Muscle layer of duodenum (tissue), 2 donors: ENCODE measurements around the gene PRRT2.
"Not testable (repeated sequence)": the region's sequence is repeated elsewhere in the genome, so short reads cannot be mapped to it uniquely, and the experiment has no call there.

Experiments
- H3K27ac ChIP-seq: one replicate; pipeline ENCODE4 v1.7.0; 2013; ENCODE audit warnings: mild to moderate bottlenecking, low read length
- H3K27me3 ChIP-seq: one replicate; pipeline ENCODE4 v1.7.0; 2013; ENCODE audit warnings: low read depth, mild to moderate bottlenecking, control low read depth, low read length
- H3K36me3 ChIP-seq, 2 donors: one replicate each; pipeline ENCODE4 v1.7.0; 2013; ENCODE audit warnings: low read length in 2 of 2, control low read depth in 1 of 2, mild to moderate bottlenecking in 1 of 2; ENCODE audit not compliant: insufficient read depth in 2 of 2, control insufficient read depth in 1 of 2
- H3K4me1 ChIP-seq, 2 donors: one replicate each; pipeline ENCODE4 v1.7.0; 2013; ENCODE audit warnings: low read length in 2 of 2, mild to moderate bottlenecking in 2 of 2, control low read depth in 1 of 2, moderate library complexity in 1 of 2; ENCODE audit not compliant: insufficient read depth in 2 of 2, control insufficient read depth in 1 of 2
- H3K4me3 ChIP-seq, 2 donors: one replicate each; pipeline ENCODE4 v1.7.0; 2013; ENCODE audit warnings: low read length in 2 of 2, low read depth in 1 of 2, mild to moderate bottlenecking in 1 of 2
- H3K9me3 ChIP-seq, 2 donors: one replicate each; pipeline ENCODE4 v1.7.0; 2013; ENCODE audit warnings: low read length in 2 of 2, control low read depth in 1 of 2, mild to moderate bottlenecking in 1 of 2; ENCODE audit not compliant: control insufficient read depth in 1 of 2
- donor health status: healthy.

PRRT2 gene

GRCh38 chr16:29791845-29792807 lies 19.9 kb upstream of the PRRT2 start:
- Histone ChIP-seq H3K36me3 (peaks cover 3 to 4% of the 10 kb centered on the region in 2 donors), H3K9me3 (no peaks in the 10 kb centered on the region), H3K4me1 (peaks cover 5 to 18% of the 10 kb centered on the region in 2 donors), H3K27ac (no peak overlapping the region), H3K27me3 (no peaks in the 10 kb centered on the region), H3K4me3 (peak overlapping the region; percentile 86 to 91)

DNA sequence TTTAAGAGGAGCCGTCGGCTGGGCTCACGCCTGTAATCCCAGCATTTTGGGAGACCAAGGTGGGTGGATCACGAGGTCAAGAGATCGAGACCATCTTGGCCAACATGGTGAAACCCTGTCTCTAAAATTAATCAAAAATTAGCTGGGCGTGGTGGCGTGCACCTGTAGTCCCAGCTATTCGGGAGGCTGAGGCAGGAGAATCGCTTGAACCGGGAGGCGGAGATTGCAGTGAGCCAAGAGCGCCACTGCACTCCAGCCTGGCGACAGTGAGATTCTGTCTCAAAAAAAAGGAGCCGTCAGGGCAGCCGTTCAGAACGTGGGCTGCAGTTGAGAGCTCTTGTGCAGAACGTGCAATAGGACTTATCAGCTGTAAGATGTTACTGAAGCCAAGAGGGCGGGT lies 18.8 kb upstream of the PRRT2 start:
- H3K36me3 ChIP-seq: peaks cover 4 to 15% of the 10 kb centered on the region in 2 donors
- H3K4me1 ChIP-seq: peaks cover 5 to 18% of the 10 kb centered on the region in 2 donors
- not testable (repeated sequence) for H3K9me3 ChIP-seq, H3K27me3 ChIP-seq, H3K27ac ChIP-seq, H3K4me3 ChIP-seq

GRCh38 chr16:29794231-29794710 lies 17.7 kb upstream of the PRRT2 start:
- H3K4me1 ChIP-seq: peaks cover 5 to 18% of the 10 kb centered on the region in 2 donors
- H3K4me3 ChIP-seq: no peak overlapping the region
- no peaks in the 10 kb centered on the region for H3K9me3 ChIP-seq
- peaks cover 12 to 26% of the 10 kb centered on the region in 2 donors for H3K36me3 ChIP-seq
- no peak overlapping the region for H3K27ac ChIP-seq
- no peaks in the 10 kb centered on the region for H3K27me3 ChIP-seq

DNA sequence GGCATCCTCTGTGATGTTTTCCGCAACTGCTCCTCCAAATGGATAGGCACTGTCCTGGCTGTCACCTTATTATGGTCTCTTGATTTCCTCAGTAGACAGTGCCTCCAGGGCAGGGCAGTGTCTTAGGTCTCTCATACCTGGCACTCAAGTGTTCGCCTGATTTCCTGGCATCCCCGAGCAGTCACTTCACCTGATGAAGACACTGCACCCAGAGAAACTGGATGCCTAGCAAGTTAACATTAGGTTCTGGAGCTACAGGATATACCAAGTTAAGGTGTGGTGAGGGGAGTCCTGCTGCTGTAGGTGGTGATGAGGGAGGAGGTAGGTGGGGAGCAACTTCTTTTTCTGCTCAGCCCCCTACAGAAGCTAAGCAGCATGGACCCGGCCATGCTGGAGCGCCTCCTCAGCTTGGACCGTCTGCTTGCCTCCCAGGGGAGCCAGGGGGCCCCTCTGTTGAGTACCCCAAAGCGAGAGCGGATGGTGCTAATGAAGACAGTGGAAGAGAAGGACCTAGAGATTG lies 9.5 kb upstream of the PRRT2 start:
- no peaks in the 10 kb centered on the region for H3K9me3 ChIP-seq
- H3K27me3 ChIP-seq: no peaks in the 10 kb centered on the region
- H3K4me3 ChIP-seq: no peak overlapping the region
- peaks cover 15 to 36% of the 10 kb centered on the region in 2 donors for H3K36me3 ChIP-seq
- H3K4me1 ChIP-seq: peaks cover 9 to 12% of the 10 kb centered on the region in 2 donors
- no peak overlapping the region for H3K27ac ChIP-seq

GRCh38 chr16:29804020-29804419 lies 8.0 kb upstream of the PRRT2 start:
- H3K36me3 ChIP-seq: peaks cover 15 to 22% of the 10 kb centered on the region in 2 donors
- H3K27ac ChIP-seq: peak overlapping the region; percentile 93
- peak overlapping the region; percentile 79 to 90 for H3K4me3 ChIP-seq
- H3K9me3 ChIP-seq: no peaks in the 10 kb centered on the region
- H3K4me1 ChIP-seq: peaks cover 19 to 26% of the 10 kb centered on the region in 2 donors
- H3K27me3 ChIP-seq: no peaks in the 10 kb centered on the region

DNA sequence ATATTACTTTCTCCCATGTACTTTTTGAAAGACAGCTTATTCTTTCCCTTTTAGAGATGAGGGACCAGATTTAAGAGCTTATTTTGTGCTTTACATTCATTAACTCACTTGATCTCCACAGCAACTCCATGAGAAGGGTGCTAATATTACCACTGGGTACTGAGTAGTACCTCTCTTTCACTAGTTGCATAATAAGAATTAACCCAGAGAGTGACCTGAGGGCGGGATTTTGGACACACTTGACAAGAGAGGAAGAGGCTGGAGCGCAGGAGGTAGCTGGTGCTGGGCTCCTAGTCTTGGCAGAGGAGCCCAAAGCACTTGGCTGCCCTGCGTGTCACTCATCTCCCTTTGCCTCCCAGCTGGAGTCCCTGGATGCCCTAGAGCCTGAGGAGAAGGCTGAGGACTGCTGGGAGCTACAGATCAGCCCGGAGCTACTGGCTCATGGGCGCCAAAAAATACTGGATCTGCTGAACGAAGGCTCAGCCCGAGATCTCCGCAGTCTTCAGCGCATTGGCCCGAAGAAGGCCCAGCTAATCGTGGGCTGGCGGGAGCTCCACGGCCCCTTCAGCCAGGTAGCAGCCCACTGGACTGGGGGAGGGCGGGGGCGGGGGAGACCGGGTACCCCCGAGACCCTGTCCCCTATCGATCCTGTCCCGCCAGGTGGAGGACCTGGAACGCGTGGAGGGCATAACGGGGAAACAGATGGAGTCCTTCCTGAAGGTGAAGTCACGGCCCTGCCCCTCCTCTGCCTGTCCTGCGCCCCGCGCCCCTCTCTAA lies 7.3 kb upstream of the PRRT2 start:
- Histone ChIP-seq H3K4me1 (peaks cover 23 to 32% of the 10 kb centered on the region in 2 donors), H3K4me3 (peak overlapping the region; percentile 79 to 90), H3K9me3 (no peaks in the 10 kb centered on the region), H3K36me3 (peaks cover 12 to 22% of the 10 kb centered on the region in 2 donors), H3K27me3 (no peaks in the 10 kb centered on the region), H3K27ac (peak overlapping the region; percentile 93)

GRCh38 chr16:29805232-29806098 lies 6.5 kb upstream of the PRRT2 start:
- peaks cover 25 to 40% of the 10 kb centered on the region in 2 donors for H3K4me1 ChIP-seq
- no peaks in the 10 kb centered on the region for H3K27me3 ChIP-seq
- H3K4me3 ChIP-seq: peak overlapping the region; percentile 79 to 90
- peak overlapping the region; percentile 93 for H3K27ac ChIP-seq
- no peaks in the 10 kb centered on the region for H3K9me3 ChIP-seq
- peaks cover 12 to 22% of the 10 kb centered on the region in 2 donors for H3K36me3 ChIP-seq

GRCh38 chr16:29806099-29806579 lies 5.9 kb upstream of the PRRT2 start, which contains the start of gene MAZ:
TSS of gene MAZ (plus strand) at chr16:29806529. CDS start at chr16:29806702, 173 bp downstream.
- Histone ChIP-seq H3K9me3 (no peaks in the 10 kb centered on the region), H3K27me3 (no peaks in the 10 kb centered on the region), H3K36me3 (peaks cover 10 to 21% of the 10 kb centered on the region in 2 donors), H3K27ac (peak within 1 kb of the TSS; percentile 93), H3K4me3 (peak within 1 kb of the TSS; percentile 80 to 90), H3K4me1 (peaks cover 31 to 47% of the 10 kb centered on the region in 2 donors)

- H3K27me3 ChIP-seq: no peaks in the 10 kb centered on the region
- peak overlapping the region; percentile 64 to 80 for H3K4me3 ChIP-seq
- peak overlapping the region; percentile 91 for H3K27ac ChIP-seq
- peaks cover 6 to 17% of the 10 kb centered on the region in 2 donors for H3K36me3 ChIP-seq
- no peaks in the 10 kb centered on the region for H3K9me3 ChIP-seq
- peaks cover 31 to 47% of the 10 kb centered on the region in 2 donors for H3K4me1 ChIP-seq
Observed at GRCh38 chr16:29806641-29807425, 5.2 kb upstream of the PRRT2 start.
